GM12891 (cell line): Measurements from ENCODE around the gene POU2AF1.

Experiments used
- DNase-seq: peaks from one replicate; pipeline ENCODE4 v3.0.0; 2011; ENCODE audit warnings: low spot score; ENCODE audit not compliant: insufficient read length
- FAIRE-seq: peaks from 2 replicates; lab custom pipeline; 2011; peaks lifted over from hg19 to GRCh38; lab: Jason Lieb, UNC
- PAX5 ChIP-seq: IDR thresholded peaks from 2 replicates; pipeline ENCODE4 v1.6.1; 2011; ENCODE audit warnings: low read length, moderate library complexity, mild to moderate bottlenecking; ENCODE audit not compliant: insufficient read depth, severe bottlenecking
- POLR2A ChIP-seq: IDR thresholded peaks from 2 replicates; pipeline ENCODE4 v1.6.1; 2011; ENCODE audit warnings: low read depth, low read length, control low read depth
- POLR2AphosphoS5 ChIP-seq: IDR thresholded peaks from 2 replicates; pipeline ENCODE4 v1.6.1; 2011; ENCODE audit warnings: low read depth, low read length, control low read depth
- POU2F2 ChIP-seq: IDR thresholded peaks from 2 replicates; pipeline ENCODE4 v1.6.1; 2011; ENCODE audit warnings: low read depth, mild to moderate bottlenecking, control low read depth, low read length, moderate library complexity
- SPI1 ChIP-seq: IDR thresholded peaks from 2 replicates; pipeline ENCODE4 v1.6.1; 2011; ENCODE audit warnings: low read depth, low read length, control low read depth
- TAF1 ChIP-seq: IDR thresholded peaks from 2 replicates; pipeline ENCODE4 v1.6.1; 2011; ENCODE audit warnings: low read depth, low read length, control low read depth

Gene POU2AF1

GRCh38 chr11:111308140-111308539, 70.9 kb downstream of the POU2AF1 start:
- no peak for DNase-seq
- FAIRE-seq: no peak
- TF ChIP-seq TAF1: no peak
- TF ChIP-seq POU2F2: no peak
- no peak for TF ChIP-seq POLR2A
- TF ChIP-seq SPI1: no peak
- no peak for TF ChIP-seq POLR2AphosphoS5
- no peak for TF ChIP-seq PAX5

- no peak for DNase-seq
Observed at GRCh38 chr11:111307472-111308108, 71.5 kb downstream of the POU2AF1 start.

GRCh38 chr11:111306321-111306720, 72.8 kb downstream of the POU2AF1 start:
- TF ChIP-seq POLR2A (no peak), TAF1 (no peak), PAX5 (no peak), POLR2AphosphoS5 (no peak), SPI1 (no peak), POU2F2 (no peak)
- FAIRE-seq (no peak), DNase-seq (no peak)

More at GRCh38 chr11:111307472-111308108, 71.5 kb downstream of the POU2AF1 start:
- TF ChIP-seq POLR2A: no peak
- no peak for TF ChIP-seq TAF1
- TF ChIP-seq POLR2AphosphoS5: no peak
- TF ChIP-seq SPI1: no peak
- no peak for TF ChIP-seq PAX5
- TF ChIP-seq POU2F2: no peak
- peak; percentile 16 for FAIRE-seq

GRCh38 chr11:111305876-111306275, 73.2 kb downstream of the POU2AF1 start:
- FAIRE-seq (no peak), DNase-seq (no peak)
- TF ChIP-seq POU2F2: no peak
- TF ChIP-seq TAF1: no peak
- no peak for TF ChIP-seq POLR2AphosphoS5
- no peak for TF ChIP-seq SPI1
- no peak for TF ChIP-seq PAX5
- TF ChIP-seq POLR2A: no peak

- FAIRE-seq: no peak
- no peak for TF ChIP-seq POLR2AphosphoS5
- no peak for TF ChIP-seq TAF1
- TF ChIP-seq PAX5: no peak
- TF ChIP-seq SPI1: no peak
- TF ChIP-seq POLR2A: no peak
- no peak for TF ChIP-seq POU2F2
- no peak for DNase-seq
Observed at GRCh38 chr11:111305162-111305802, 73.8 kb downstream of the POU2AF1 start.

GRCh38 chr11:111303461-111303860, 75.6 kb downstream of the POU2AF1 start:
- no peak for FAIRE-seq
- no peak for DNase-seq

GRCh38 chr11:111302298-111302697, 76.8 kb downstream of the POU2AF1 start:
- TF ChIP-seq POU2F2 (no peak), TAF1 (no peak), SPI1 (no peak), PAX5 (no peak), POLR2A (no peak), POLR2AphosphoS5 (no peak)
- DNase-seq (no peak), FAIRE-seq (no peak)

More at GRCh38 chr11:111303461-111303860, 75.6 kb downstream of the POU2AF1 start:
- TF ChIP-seq PAX5: no peak
- TF ChIP-seq SPI1: no peak
- TF ChIP-seq POLR2A: no peak
- TF ChIP-seq TAF1: no peak
- TF ChIP-seq POLR2AphosphoS5: no peak
- no peak for TF ChIP-seq POU2F2
